ENCODE data around the gene NAPG. TPM values are rescaled to one million over a fixed set of nuclear protein-coding genes. Genes with fewer than 3 reads are reported as not detected.

The NAPG gene
- polyA plus RNA-seq, 2 of the 4 experiments (the other 2 are of a cell fraction), result 11.6 to 22.1 TPM

GRCh38 chr18:10486362-10486761 lies 39.5 kb upstream of the NAPG start (continued):
- TF ChIP-seq PBX3 (IDR thresholded peaks at IDR 0.05) (no peak), KDM1A (IDR thresholded peaks at IDR 0.05; ENCODE audit: low read depth) (no peak), POLR2AphosphoS2 (conservative IDR thresholded peaks at IDR 0.05; ENCODE audit: low read length) (no peak), RARB (CRISPR knock-in tag; IDR thresholded peaks at IDR 0.05) (no peak), SMC3 (IDR thresholded peaks at IDR 0.05) (no peak), GATA3 (IDR thresholded peaks at IDR 0.05; ENCODE audit: borderline replicate concordance) (no peak), ZFP36 (IDR thresholded peaks at IDR 0.05; ENCODE audit: borderline replicate concordance, partially characterized antibody) (no peak)

- H3K4me3 ChIP-seq, result no peak overlapping the region
- no peak for FAIRE-seq
- H3K27ac ChIP-seq, result no peak overlapping the region
- no peak for ATAC-seq
- no peak overlapping the region for H3K4me2 ChIP-seq
- no peaks in the 10 kb centered on the region for H3K9me3 ChIP-seq
- ChIA-PET POLR2A (no interaction called here), CTCF (no interaction called here)
- TF ChIP-seq MAFK (IDR thresholded peaks at IDR 0.05; ENCODE audit: partially characterized antibody) (no peak), HES2 (IDR thresholded peaks at IDR 0.05) (no peak), RNF2 (IDR thresholded peaks at IDR 0.05; ENCODE audit: borderline replicate concordance, low read depth) (no peak), RARB (CRISPR knock-in tag; IDR thresholded peaks at IDR 0.05) (no peak), E2F6 (IDR thresholded peaks at IDR 0.05; ENCODE audit: borderline replicate concordance, low read depth) (no peak), JUNB (IDR thresholded peaks at IDR 0.05) (no peak), MAX (IDR thresholded peaks at IDR 0.05) (no peak), NFE2L2 (conservative IDR thresholded peaks at IDR 0.05; ENCODE audit: low read length) (no peak), EP300 (IDR thresholded peaks at IDR 0.05) (no peak), RAD21 (conservative IDR thresholded peaks at IDR 0.05 in 1 of 2, IDR thresholded peaks at IDR 0.05 in 1 of 2) (no peak), ZNF302 (CRISPR knock-in tag; IDR thresholded peaks at IDR 0.05) (no peak), HEYL (CRISPR knock-in tag; IDR thresholded peaks at IDR 0.05) (no peak)
- 44% methylated on average over 5 of the region's 6 CpGs for WGBS (ENCODE audit: missing lambda C conversion rate)
- H3K4me1 ChIP-seq, result no peaks in the 10 kb centered on the region
- DNase-seq (ENCODE audit: low read depth in 1 of 2, low spot score in 1 of 2), result no peak
These were observed 38.7 kb upstream of the NAPG start for GRCh38 chr18:10487154-10487553.

GRCh38 chr18:10488017-10488416 lies 37.8 kb upstream of the NAPG start:
- Histone ChIP-seq H3K9me3 (no peaks in the 10 kb centered on the region), H3K4me2 (no peak overlapping the region), H3K4me3 (no peak overlapping the region), H3K27ac (no peak overlapping the region), H3K4me1 (no peaks in the 10 kb centered on the region)
- 27% methylated on average over 4 of the region's 4 CpGs for WGBS (ENCODE audit: missing lambda C conversion rate)
- TF ChIP-seq ZFP36 (IDR thresholded peaks at IDR 0.05; ENCODE audit: borderline replicate concordance, partially characterized antibody) (no peak), TFCP2L1 (CRISPR knock-in tag; IDR thresholded peaks at IDR 0.05) (no peak), ATOH8 (CRISPR knock-in tag; IDR thresholded peaks at IDR 0.05; ENCODE audit: low read depth) (no peak), FOSB (CRISPR knock-in tag; IDR thresholded peaks at IDR 0.05) (no peak), NR3C1 (IDR thresholded peaks at IDR 0.05) (no peak)
- CTCF ChIA-PET, result no interaction called here
- ATAC-seq (no peak), FAIRE-seq (no peak), DNase-seq (ENCODE audit: low read depth in 1 of 2, low spot score in 1 of 2) (no peak)
- POLR2A ChIA-PET, result no interaction called here

Measured in A549 (cell line).